HFF-Myc (cell line): ENCODE data around the gene FERMT3.

ENCODE experiments used
- DNase-seq: peaks from one replicate; pipeline ENCODE4 v3.0.0-alpha.2; 2011; ENCODE audit warnings: low read depth; ENCODE audit errors: extremely low read depth
- H3K4me3 ChIP-seq: replicated peaks from 2 replicates; pipeline ENCODE4 v1.5.1; 2011; ENCODE audit warnings: low read depth, mild to moderate bottlenecking, control low read depth, low read length
- CTCF ChIP-seq: IDR thresholded peaks from 2 replicates; pipeline ENCODE4 v1.5.1; 2012; ENCODE audit warnings: mild to moderate bottlenecking, low read depth, low read length, control low read depth; ENCODE audit errors: missing control alignments

FERMT3 gene

GRCh38 chr11:64204080-64204440 is 2.5 kb upstream of the FERMT3 start:
- no peak overlapping the region for H3K4me3 ChIP-seq
- TF ChIP-seq CTCF = no peak
- no peak for DNase-seq

GRCh38 chr11:64204464-64204989 is 2.0 kb upstream of the FERMT3 start:
- peak; percentile 96 for DNase-seq
- TF ChIP-seq CTCF = peak; percentile 78
- H3K4me3 ChIP-seq = no peak overlapping the region

- H3K4me3 ChIP-seq = no peak overlapping the region
- DNase-seq = peak; percentile 55
These were observed 950 bp downstream of the FERMT3 start for GRCh38 chr11:64207256-64208085.

GRCh38 chr11:64208086-64208795 is 1.7 kb downstream of the FERMT3 start:
- no peak overlapping the region for H3K4me3 ChIP-seq
- TF ChIP-seq CTCF = no peak
- no peak for DNase-seq

More at GRCh38 chr11:64207256-64208085, 950 bp downstream of the FERMT3 start:
- no peak for TF ChIP-seq CTCF

GRCh38 chr11:64208796-64209562 is 2.5 kb downstream of the FERMT3 start:
- no peak for DNase-seq
- TF ChIP-seq CTCF = no peak
- no peak overlapping the region for H3K4me3 ChIP-seq

- H3K4me3 ChIP-seq = no peak overlapping the region
- no peak for DNase-seq
- no peak for TF ChIP-seq CTCF
These were observed 3.0 kb downstream of the FERMT3 start for GRCh38 chr11:64209563-64209843.
